Stomach (tissue), 9 donors: ENCODE results near the gene OTX1. TPM values are rescaled to one million over a fixed set of nuclear protein-coding genes. Genes with fewer than 3 reads are reported as not detected.

Source experiments
- DNase-seq, 2 donors: peaks; one replicate each; pipeline versions ENCODE4 v3.0.0 to v3.0.0-alpha.2; 2013 to 2019
- H3K27ac ChIP-seq, 5 donors: fragments of 200-600 bp in 4 of 5; sonication (generic) in 4 of 5; one replicate each; pipeline ENCODE4 v1.5.1; 2013 to 2019; ENCODE audit warnings: mild to moderate bottlenecking in 1 of 5, moderate library complexity in 1 of 5
- H3K27me3 ChIP-seq, 3 donors: fragments of 200-600 bp; sonication (generic); one replicate each; pipeline ENCODE4 v1.5.1; 2017 to 2019; ENCODE audit warnings: mixed run types in 1 of 3
- H3K36me3 ChIP-seq, 4 donors: fragments of 200-600 bp; sonication (generic); 1 replicate in 3 of 4; 2 replicates in 1 of 4; pipeline ENCODE4 v1.5.1; 2016 to 2019
- H3K4me1 ChIP-seq, 4 donors: fragments of 200-600 bp; sonication (generic); one replicate each; pipeline ENCODE4 v1.5.1; 2016 to 2019
- H3K4me3 ChIP-seq, 4 donors: fragments of 200-600 bp; sonication (generic) in 3 of 4; one replicate each; pipeline ENCODE4 v1.5.1; 2016 to 2019; ENCODE audit warnings: mild to moderate bottlenecking in 1 of 4
- H3K9me3 ChIP-seq, 4 donors: fragments of 200-600 bp; sonication (generic); one replicate each; pipeline ENCODE4 v1.5.1; 2016 to 2019
- CTCF ChIP-seq, 7 experiments: fragments of 450-650 bp in 4 of 7; fragments of 200-600 bp in 3 of 7; sonication (generic) in 3 of 7; IDR thresholded peaks; one replicate each; pipeline ENCODE4 v1.5.1; 2016 to 2019; ENCODE audit warnings: antibody characterized with exemption in 7 of 7, control low read depth in 2 of 7, mild to moderate bottlenecking in 1 of 7
- EP300 ChIP-seq: sonication (generic); formaldehyde crosslinking; IDR thresholded peaks from one replicate; pipeline ENCODE4 v1.6.1; 2017; ENCODE audit warnings: antibody characterized with exemption
- POLR2A ChIP-seq, 4 donors: fragments of 450-650 bp; IDR thresholded peaks; one replicate each; pipeline ENCODE4 v1.6.1; 2016; ENCODE audit warnings: antibody characterized with exemption in 4 of 4, control low read depth in 2 of 4, mild to moderate bottlenecking in 1 of 4, moderate library complexity in 1 of 4
- POLR2AphosphoS5 ChIP-seq, 3 donors: sonication (generic); formaldehyde crosslinking; IDR thresholded peaks; one replicate each; pipeline ENCODE4 v1.6.1; 2016; ENCODE audit warnings: antibody characterized with exemption in 3 of 3
- WGBS, 5 donors: extraction: QIAGEN DNeasy Blood & Tissue Kit in 3 of 5; methylation state at CpG; one replicate each; pipeline versions ENCODE4 v1.1.5 to v1.1.7; 2013 to 2018; 5-methylcytosine and 5-hydroxymethylcytosine counted together
- intact Hi-C: fragments of 100-400 bp; cut with DNase I; formaldehyde crosslinking; loops from one replicate; pipeline ENCODE4 v1.15.1; 2023; ENCODE audit warnings: low total_unique reads
- polyA plus RNA-seq, 3 donors: library from polyadenylated mRNA; stranded (reverse); fragments of 200-250 nt; gene quantifications; one replicate each; pipeline ENCODE4 v1.2.3, GENCODE V29; 2013
- total RNA-seq, 5 donors: library from RNA; depleted of rRNA; stranded (reverse); fragments of >200 nt; gene quantifications; one replicate each; pipeline versions ENCODE4 v1.1.0 to v1.2.3, GENCODE V29; 2014 to 2016
- donor health status: healthy with polysubstance abuse.
- donor health status: Bipolar disorder and iron deficiency.
- donor health status: healthy.

The OTX1 gene
- total and polyA plus RNA-seq, 8 donors, result 0.10 to 0.25 TPM; not detected in 6

- H3K27ac ChIP-seq, result no peak overlapping the region
- H3K4me1 ChIP-seq, result no peaks in the 10 kb centered on the region
- no peak overlapping the region for H3K4me3 ChIP-seq
- TF ChIP-seq CTCF (IDR thresholded peaks at IDR 0.05) (no peak), EP300 (no peak), POLR2A (IDR thresholded peaks at IDR 0.05) (no peak), POLR2AphosphoS5 (IDR thresholded peaks at IDR 0.05) (no peak)
- H3K27me3 ChIP-seq, result no peaks in the 10 kb centered on the region
- no peak for DNase-seq
- H3K36me3 ChIP-seq, result no peaks in the 10 kb centered on the region
- intact Hi-C loops, result no loop called here
- 29 to 50% (median 41%) methylated on average over 1 of the region's 1 CpG for WGBS, 5 donors
- H3K9me3 ChIP-seq, result no peaks in the 10 kb centered on the region
These were observed 36.1 kb downstream of the OTX1 start for GRCh38 chr2:63086687-63087086.

- H3K27ac ChIP-seq, result no peak overlapping the region
- intact Hi-C loops, result no loop called here
- no peaks in the 10 kb centered on the region for H3K9me3 ChIP-seq
- H3K4me1 ChIP-seq, result no peaks in the 10 kb centered on the region
- no peaks in the 10 kb centered on the region for H3K27me3 ChIP-seq
- 55 to 76% (median 73%) methylated on average over 1 of the region's 1 CpG for WGBS, 5 donors
- TF ChIP-seq EP300 (no peak), POLR2A (IDR thresholded peaks at IDR 0.05) (no peak), CTCF (IDR thresholded peaks at IDR 0.05) (no peak), POLR2AphosphoS5 (IDR thresholded peaks at IDR 0.05) (no peak)
- no peaks in the 10 kb centered on the region for H3K36me3 ChIP-seq
- no peak overlapping the region for H3K4me3 ChIP-seq
- no peak for DNase-seq
These were observed 41.8 kb downstream of the OTX1 start for GRCh38 chr2:63092401-63092800.

- no peak overlapping the region for H3K27ac ChIP-seq
- no peaks in the 10 kb centered on the region for H3K36me3 ChIP-seq
- no peak for DNase-seq
- H3K9me3 ChIP-seq, result no peaks in the 10 kb centered on the region
- no peak overlapping the region for H3K4me3 ChIP-seq
- H3K27me3 ChIP-seq, result no peaks in the 10 kb centered on the region
- intact Hi-C loops, result no loop called here
- no peaks in the 10 kb centered on the region for H3K4me1 ChIP-seq
- TF ChIP-seq POLR2A (IDR thresholded peaks at IDR 0.05), result no peak
- no peak for TF ChIP-seq CTCF (IDR thresholded peaks at IDR 0.05)
- TF ChIP-seq EP300, result no peak
- TF ChIP-seq POLR2AphosphoS5 (IDR thresholded peaks at IDR 0.05), result no peak
- WGBS, 5 donors, result 0 to 47% (median 0%) methylated on average over 1 of the region's 1 CpG
These were observed 42.2 kb downstream of the OTX1 start for GRCh38 chr2:63092857-63093256.

GRCh38 chr2:63093502-63093901, 42.9 kb downstream of the OTX1 start:
- intact Hi-C loops, result no loop called here
- H3K4me3 ChIP-seq, result no peak overlapping the region
- no peaks in the 10 kb centered on the region for H3K36me3 ChIP-seq
- DNase-seq, result no peak
- no peaks in the 10 kb centered on the region for H3K27me3 ChIP-seq
- H3K27ac ChIP-seq, result no peak overlapping the region
- no peaks in the 10 kb centered on the region for H3K9me3 ChIP-seq
- no peaks in the 10 kb centered on the region for H3K4me1 ChIP-seq
- WGBS, 5 donors, result 52 to 69% (median 64%) methylated on average over 1 of the region's 1 CpG
- TF ChIP-seq POLR2AphosphoS5 (IDR thresholded peaks at IDR 0.05), result no peak

GRCh38 chr2:63096491-63096890, 45.9 kb downstream of the OTX1 start:
- H3K4me1 ChIP-seq, result no peaks in the 10 kb centered on the region
- intact Hi-C loops, result no loop called here
- no peaks in the 10 kb centered on the region for H3K27me3 ChIP-seq
- WGBS, 5 donors, result 16 to 44% (median 19%) methylated on average over 1 of the region's 1 CpG
- peaks cover 0 to 6% (median 3%) of the 10 kb centered on the region in 4 donors for H3K9me3 ChIP-seq
- H3K4me3 ChIP-seq, result no peak overlapping the region
- DNase-seq, result no peak
- no peaks in the 10 kb centered on the region for H3K36me3 ChIP-seq
- no peak overlapping the region for H3K27ac ChIP-seq
- TF ChIP-seq POLR2AphosphoS5 (IDR thresholded peaks at IDR 0.05) (no peak), POLR2A (IDR thresholded peaks at IDR 0.05) (no peak), EP300 (no peak), CTCF (IDR thresholded peaks at IDR 0.05) (no peak)
